HEK293 (cell line): ENCODE data around the gene EN2.

Source experiments
- CTCF ChIA-PET: fragments of 350-600 bp; formaldehyde crosslinking; extraction: SDS; loops from one replicate; lab custom pipeline; 2021; ENCODE audit warnings: antibody characterized with exemption; lab: Yijun Ruan, JAX
- POLR2A ChIA-PET: fragments of 300-600 bp; formaldehyde crosslinking; extraction: SDS; loops from one replicate; lab custom pipeline; 2020; ENCODE audit warnings: antibody characterized with exemption, inconsistent platforms; lab: Yijun Ruan, JAX
- H3K27ac ChIP-seq: fragments of 200-500 bp; sonication (Bioruptor generic); 2 replicates; pipeline ENCODE4 v1.5.1; 2014; ENCODE audit warnings: low read depth, low read length, control low read depth, inconsistent platforms; ENCODE audit errors: extremely low read depth
- H3K36me3 ChIP-seq, 2 experiments: fragments of 200-500 bp in 1 of 2; sonication (Bioruptor generic) in 1 of 2; 1 replicate in 1 of 2; 2 replicates in 1 of 2; pipeline ENCODE4 v1.5.1; 2014 to 2017; ENCODE audit warnings: inconsistent platforms in 2 of 2, low read length in 2 of 2; ENCODE audit not compliant: control insufficient read depth in 2 of 2, insufficient read depth in 1 of 2
- H3K4me1 ChIP-seq: fragments of 200-500 bp; sonication (Bioruptor generic); 2 replicates; pipeline ENCODE4 v1.5.1; 2014; ENCODE audit warnings: mild to moderate bottlenecking, low read length, inconsistent platforms; ENCODE audit not compliant: control insufficient read depth, insufficient read depth
- H3K4me3 ChIP-seq: 2 replicates; pipeline ENCODE4 v1.5.1; 2011; ENCODE audit warnings: low read depth, mild to moderate bottlenecking, control low read depth, low read length, moderate library complexity
- H3K9me3 ChIP-seq: fragments of 200-500 bp; sonication (Bioruptor generic); 2 replicates; pipeline ENCODE4 v1.5.1; 2014; ENCODE audit warnings: low read depth, low read length, inconsistent platforms; ENCODE audit not compliant: control insufficient read depth, insufficient read depth
- GLI4 ChIP-seq: fragments of 450-650 bp; formaldehyde crosslinking; IDR thresholded peaks from 2 replicates; pipeline ENCODE4 v1.5.1; 2016; ENCODE audit warnings: missing biosample characterization, missing genetic modification characterization
- IKZF3 ChIP-seq: fragments of 450-650 bp; IDR thresholded peaks from 2 replicates; pipeline ENCODE4 v1.5.0; 2018; ENCODE audit warnings: missing biosample characterization, mild to moderate bottlenecking, missing genetic modification characterization, moderate library complexity
- SCRT2 ChIP-seq: fragments of 450-650 bp; formaldehyde crosslinking; IDR thresholded peaks from 2 replicates; pipeline ENCODE4 v1.5.1; 2016; ENCODE audit warnings: missing biosample characterization, missing genetic modification characterization
- ZFHX2 ChIP-seq: fragments of 450-650 bp; formaldehyde crosslinking; conservative IDR thresholded peaks from 2 replicates; pipeline ENCODE4 v1.5.1; 2016; ENCODE audit warnings: missing biosample characterization, missing genetic modification characterization
- ZNF133 ChIP-seq: fragments of 450-650 bp; formaldehyde crosslinking; IDR thresholded peaks from 2 replicates; pipeline ENCODE4 v1.5.1; 2016; ENCODE audit warnings: missing biosample characterization, missing genetic modification characterization
- ZNF175 ChIP-seq: fragments of 450-650 bp; formaldehyde crosslinking; IDR thresholded peaks from 2 replicates; pipeline ENCODE4 v1.5.1; 2016; ENCODE audit warnings: missing biosample characterization, missing genetic modification characterization
- ZNF311 ChIP-seq: fragments of 450-650 bp; formaldehyde crosslinking; IDR thresholded peaks from 2 replicates; pipeline ENCODE4 v1.5.1; 2017; ENCODE audit warnings: missing biosample characterization, missing genetic modification characterization, borderline replicate concordance
- ZNF341 ChIP-seq: fragments of 450-650 bp; formaldehyde crosslinking; IDR thresholded peaks from 2 replicates; pipeline ENCODE4; 2016; ENCODE audit warnings: low read depth, missing biosample characterization, missing genetic modification characterization
- ZNF580 ChIP-seq: fragments of 450-650 bp; formaldehyde crosslinking; IDR thresholded peaks from 2 replicates; pipeline ENCODE4 v1.5.1; 2016; ENCODE audit warnings: missing biosample characterization, missing genetic modification characterization
- ZNF658 ChIP-seq: fragments of 450-650 bp; formaldehyde crosslinking; IDR thresholded peaks from 2 replicates; pipeline ENCODE4; 2016; ENCODE audit warnings: missing biosample characterization, missing genetic modification characterization
- ZNF707 ChIP-seq: fragments of 450-650 bp; formaldehyde crosslinking; IDR thresholded peaks from 2 replicates; pipeline ENCODE4 v1.5.1; 2016; ENCODE audit warnings: missing biosample characterization, missing genetic modification characterization
- ZNF837 ChIP-seq: fragments of 450-650 bp; formaldehyde crosslinking; IDR thresholded peaks from 2 replicates; pipeline ENCODE4 v1.5.1; 2016; ENCODE audit warnings: missing biosample characterization, missing genetic modification characterization
- TF ChIP-seq, protein P1 (sequence below): fragments of 450-650 bp; formaldehyde crosslinking; IDR thresholded peaks from 2 replicates; pipeline ENCODE4 v1.5.1; 2016; ENCODE audit warnings: missing biosample characterization, missing genetic modification characterization

EN2 gene

GRCh38 chr7:155463114-155463811, 5.3 kb downstream of the EN2 start (continued):
- TF ChIP-seq ZNF175, result no peak
- TF ChIP-seq, protein P1, sequence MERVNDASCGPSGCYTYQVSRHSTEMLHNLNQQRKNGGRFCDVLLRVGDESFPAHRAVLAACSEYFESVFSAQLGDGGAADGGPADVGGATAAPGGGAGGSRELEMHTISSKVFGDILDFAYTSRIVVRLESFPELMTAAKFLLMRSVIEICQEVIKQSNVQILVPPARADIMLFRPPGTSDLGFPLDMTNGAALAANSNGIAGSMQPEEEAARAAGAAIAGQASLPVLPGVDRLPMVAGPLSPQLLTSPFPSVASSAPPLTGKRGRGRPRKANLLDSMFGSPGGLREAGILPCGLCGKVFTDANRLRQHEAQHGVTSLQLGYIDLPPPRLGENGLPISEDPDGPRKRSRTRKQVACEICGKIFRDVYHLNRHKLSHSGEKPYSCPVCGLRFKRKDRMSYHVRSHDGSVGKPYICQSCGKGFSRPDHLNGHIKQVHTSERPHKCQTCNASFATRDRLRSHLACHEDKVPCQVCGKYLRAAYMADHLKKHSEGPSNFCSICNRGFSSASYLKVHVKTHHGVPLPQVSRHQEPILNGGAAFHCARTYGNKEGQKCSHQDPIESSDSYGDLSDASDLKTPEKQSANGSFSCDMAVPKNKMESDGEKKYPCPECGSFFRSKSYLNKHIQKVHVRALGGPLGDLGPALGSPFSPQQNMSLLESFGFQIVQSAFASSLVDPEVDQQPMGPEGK (tag by site-specific recombination), result 0 out of 2 replicates have a peak, but pooled peaks have one; percentile 23
- no peak for TF ChIP-seq SCRT2 (tag by site-specific recombination)
- no peak for TF ChIP-seq GLI4
- TF ChIP-seq ZNF707 (tag by site-specific recombination), result no peak

- Histone ChIP-seq H3K27ac (no peak overlapping the region), H3K4me1 (peaks cover 5% of the 10 kb centered on the region; the same call in 1 of the 2 replicates)
- CTCF ChIA-PET, result no interaction called here
- POLR2A ChIA-PET, result no interaction called here
- no peak for TF ChIP-seq IKZF3 (tag by site-specific recombination)
- no peak for TF ChIP-seq ZNF658
- TF ChIP-seq, all 188 proteins: peak for 0
- Histone ChIP-seq H3K36me3 (peaks cover 0 to 49% of the 10 kb centered on the region in 2 experiments; a peak in 1 of 3 replicates), H3K4me3 (no peak overlapping the region), H3K9me3 (no peaks in the 10 kb centered on the region)
Observed at GRCh38 chr7:155464183-155464582, 6.3 kb downstream of the EN2 start.

DNA sequence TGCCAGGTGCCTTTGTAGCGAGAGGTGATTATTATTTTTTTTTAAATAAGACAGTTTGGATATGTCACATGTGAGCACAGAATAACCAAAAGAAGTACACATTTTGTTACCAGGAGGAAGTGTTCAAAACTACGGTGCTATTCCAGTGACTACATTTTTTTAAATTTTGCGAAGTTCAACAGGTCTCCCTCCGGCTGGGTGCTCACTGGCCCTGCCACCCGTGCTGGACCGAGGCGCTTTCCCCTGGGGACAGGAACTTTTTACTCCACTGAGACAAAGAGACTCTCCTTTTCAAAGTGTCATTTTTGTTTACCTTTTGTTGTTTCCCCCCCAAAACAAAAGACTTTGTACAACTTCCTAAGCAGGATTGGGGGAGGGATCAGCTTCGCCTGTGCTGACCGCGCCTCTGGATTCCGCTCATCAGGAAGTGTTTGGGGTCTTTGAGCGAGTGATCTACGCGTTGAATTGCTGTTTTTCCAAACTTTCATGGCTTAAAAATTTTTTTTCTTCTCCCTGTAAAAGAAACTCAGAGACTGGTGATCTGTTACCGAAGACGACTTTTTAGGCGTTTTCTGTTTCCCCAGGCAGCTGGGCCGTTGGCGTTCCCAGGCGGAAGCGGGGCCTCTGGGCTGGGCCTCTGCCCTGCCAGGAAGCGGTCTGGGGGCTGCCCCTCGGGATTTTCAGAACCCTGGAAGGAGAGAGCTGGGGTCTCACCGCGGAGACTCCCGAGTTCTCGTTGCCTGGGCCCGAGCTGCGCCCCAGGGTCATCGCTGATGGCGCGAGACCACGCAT, 7.2 kb downstream of the EN2 start:
- TF ChIP-seq SCRT2 (tag by site-specific recombination) (peak; percentile 43; the same call in 1 of the 2 replicates), ZFHX2 (tag by site-specific recombination) (no peak)
- TF ChIP-seq, all 188 proteins: peak for 1
- H3K27ac ChIP-seq, result no peak overlapping the region
- ChIA-PET POLR2A (no interaction called here), CTCF (interaction anchor here (0.6 kb wide), 1 partner anchor 109 kb away, joined by 3 read pairs; no protein-coding TSS in a partner anchor)
- no peaks in the 10 kb centered on the region for H3K9me3 ChIP-seq
- no peaks in the 10 kb centered on the region; the same call in 1 of the 2 replicates for H3K4me1 ChIP-seq
- no peak overlapping the region for H3K4me3 ChIP-seq
- peaks cover 0 to 49% of the 10 kb centered on the region in 2 experiments; a peak in 1 of 3 replicates for H3K36me3 ChIP-seq

DNA sequence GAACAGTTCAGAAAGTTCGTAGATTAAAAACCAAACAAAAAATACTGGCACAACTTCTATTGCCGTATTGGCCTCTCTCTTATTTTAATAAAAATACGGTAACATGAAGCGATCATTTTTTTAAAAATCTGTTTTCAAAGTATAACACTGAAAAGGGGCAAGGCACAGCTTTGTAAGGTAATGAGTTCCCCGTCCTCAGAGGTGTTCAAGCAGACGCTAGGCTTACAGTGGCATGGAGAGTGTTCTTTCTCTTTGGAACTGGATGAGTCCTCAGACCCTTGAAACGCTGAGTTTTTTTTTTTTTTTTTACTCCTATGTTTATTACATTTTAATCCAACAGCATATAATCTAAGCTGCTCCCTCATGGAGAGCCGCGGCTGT, 7.8 kb downstream of the EN2 start:
- TF ChIP-seq ZNF133 (no peak), ZNF580 (tag by site-specific recombination) (peak; percentile 83), ZNF311 (tag by site-specific recombination) (no peak), ZNF837 (tag by site-specific recombination) (no peak), ZNF341 (tag by site-specific recombination) (0 out of 2 replicates have a peak, but pooled peaks have one; percentile 11)
- no peaks in the 10 kb centered on the region; the same call in 1 of the 2 replicates for H3K4me1 ChIP-seq
- CTCF ChIA-PET, result interaction anchor here (0.6 kb wide), 1 partner anchor 110 kb away, joined by 3 read pairs; no protein-coding TSS in a partner anchor
- no peak overlapping the region for H3K27ac ChIP-seq
- no peaks in the 10 kb centered on the region for H3K9me3 ChIP-seq
- POLR2A ChIA-PET, result no interaction called here
- H3K36me3 ChIP-seq, result peaks cover 0 to 46% of the 10 kb centered on the region in 2 experiments; a peak in 1 of 3 replicates
- no peak overlapping the region for H3K4me3 ChIP-seq
